HG03432 (cell line): ENCODE data around the gene SCD5.

Experiments
- ATAC-seq: cut with Tn5 transposase; IDR thresholded peaks from one replicate; pipeline ENCODE4 v1.9.1; 2021; ENCODE audit warnings: mild to moderate bottlenecking, moderate library complexity; ENCODE audit not compliant: unreplicated experiment

The SCD5 gene

GRCh38 chr4:82645936-82646565 is 152.5 kb downstream of the SCD5 start:
- ATAC-seq = no peak

GRCh38 chr4:82644734-82645126 is 153.9 kb downstream of the SCD5 start:
- no peak for ATAC-seq

- no peak for ATAC-seq
Observed at GRCh38 chr4:82643994-82644733, 154.4 kb downstream of the SCD5 start.

DNA sequence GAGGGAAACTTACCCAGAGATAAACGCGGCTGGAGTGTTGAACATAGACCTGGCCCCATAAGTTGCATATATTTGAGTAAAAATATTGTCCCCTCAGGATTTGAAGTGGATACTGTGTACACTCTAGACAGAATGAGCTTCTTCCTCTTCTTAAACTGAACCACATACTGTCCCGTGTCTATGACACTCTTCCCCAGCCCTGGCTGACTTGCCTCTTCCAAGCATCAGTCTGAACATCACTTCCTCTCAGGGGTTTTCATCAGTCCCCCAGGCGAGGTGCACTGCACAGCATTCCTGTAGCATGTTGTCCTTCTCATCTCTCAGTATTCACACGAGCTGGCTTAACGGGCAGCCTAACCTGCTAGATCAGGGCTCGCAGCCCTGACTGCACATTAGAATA is 156.3 kb downstream of the SCD5 start:
- no peak for ATAC-seq

GRCh38 chr4:82640540-82640939 is 158.1 kb downstream of the SCD5 start:
- ATAC-seq = no peak

- no peak for ATAC-seq
Observed at GRCh38 chr4:82639971-82640370, 158.6 kb downstream of the SCD5 start.

DNA sequence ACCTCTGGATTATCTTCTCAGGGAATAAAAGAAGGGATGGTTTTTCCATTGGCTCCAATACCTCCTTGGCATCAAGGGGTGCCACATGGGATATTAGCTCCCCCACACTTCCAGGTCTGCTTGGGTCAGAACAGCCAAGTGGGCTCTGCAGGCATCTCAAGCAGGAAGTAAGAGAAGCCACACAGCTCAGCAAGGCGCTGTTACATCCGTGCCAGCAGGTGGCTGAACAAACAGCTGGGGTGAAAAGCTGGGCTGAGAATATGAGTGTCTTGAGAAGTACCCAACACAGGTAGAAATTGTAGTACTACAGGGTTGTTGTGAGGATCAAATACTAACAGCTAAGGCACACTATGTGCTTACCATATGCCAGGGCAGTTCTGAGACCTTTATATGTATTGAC is 160.1 kb downstream of the SCD5 start:
- ATAC-seq = no peak

DNA sequence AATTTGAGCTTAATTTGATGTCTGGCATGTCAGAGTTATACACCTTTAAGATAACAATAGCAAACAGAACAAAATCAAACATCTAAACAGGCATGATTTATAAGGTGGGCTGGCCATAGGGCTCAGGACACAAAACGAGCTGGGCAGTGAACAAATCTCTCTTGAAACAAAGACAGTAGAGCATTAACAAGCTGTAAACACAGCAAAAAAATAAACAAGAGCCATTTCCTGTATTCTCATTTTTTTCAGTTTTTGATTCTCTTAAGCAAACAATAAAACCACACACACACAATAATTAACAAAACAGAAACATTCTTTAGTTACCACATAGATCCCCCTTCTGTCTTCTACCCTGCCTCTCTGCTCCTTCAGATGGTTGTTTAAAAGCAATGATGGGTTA is 168.5 kb downstream of the SCD5 start:
- no peak for ATAC-seq

DNA sequence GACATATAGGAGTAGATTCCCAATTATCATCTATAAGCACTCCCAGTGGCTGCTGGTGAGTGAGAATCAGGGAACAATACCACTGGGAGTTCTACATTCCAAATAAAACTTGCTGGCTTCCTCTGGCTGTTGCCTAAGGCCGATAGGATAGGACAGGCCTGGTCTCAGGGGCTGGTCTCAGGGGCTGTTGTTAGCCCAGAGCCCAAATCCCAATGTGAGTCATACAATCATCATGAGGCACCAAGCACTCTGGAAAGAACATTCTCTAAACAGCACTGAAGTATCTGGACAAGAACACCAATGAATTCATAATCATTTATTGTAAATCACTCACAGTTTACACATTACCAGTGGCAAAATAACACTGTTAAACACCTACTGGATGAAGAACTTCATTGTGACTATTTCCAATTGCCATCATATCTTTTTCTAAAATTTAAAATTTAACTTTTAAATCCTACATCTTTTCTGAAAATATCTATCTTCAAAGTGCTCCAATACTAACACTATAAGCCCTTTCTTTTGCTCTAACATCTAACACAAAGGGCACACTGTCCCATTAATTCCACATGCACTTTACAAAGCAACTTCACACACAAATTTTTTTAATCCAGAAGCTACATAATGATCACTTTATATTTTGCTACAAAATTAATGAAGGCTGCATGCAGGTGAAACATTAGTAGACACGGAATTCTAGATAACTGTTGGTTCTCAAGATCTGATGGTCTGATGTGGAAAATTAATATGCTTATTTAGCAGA is 169.2 kb downstream of the SCD5 start:
- ATAC-seq = no peak

DNA sequence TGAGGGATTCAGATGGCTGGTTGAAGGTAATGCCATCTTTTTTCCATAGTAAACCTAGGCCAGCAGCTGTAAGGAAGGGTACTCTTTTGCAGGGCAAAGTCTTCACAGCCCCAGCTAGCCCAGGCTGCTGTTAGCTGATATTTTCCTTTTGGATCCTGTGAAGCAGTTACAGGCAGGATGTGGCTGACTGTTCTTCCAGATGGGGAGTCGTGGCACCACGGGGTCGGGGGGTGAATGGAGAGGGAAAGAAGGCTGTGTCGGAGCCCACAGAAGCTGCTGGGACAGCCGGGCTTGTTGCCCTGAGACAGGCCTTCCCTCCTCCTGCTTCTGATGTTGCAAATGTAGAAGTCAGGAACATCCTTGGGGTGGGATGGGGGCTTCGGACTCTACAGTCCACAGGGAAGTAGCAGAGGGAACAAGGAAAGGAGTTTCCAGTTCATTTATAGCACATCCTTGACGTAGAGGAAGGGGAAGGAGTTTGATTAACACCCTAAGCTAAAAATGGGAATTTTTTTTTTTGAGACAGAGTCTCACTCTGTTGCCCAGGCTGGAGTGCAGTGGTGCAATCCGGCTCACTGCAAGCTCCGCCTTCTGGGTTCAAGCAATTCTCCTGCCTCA is 172.2 kb downstream of the SCD5 start:
- ATAC-seq = no peak

DNA sequence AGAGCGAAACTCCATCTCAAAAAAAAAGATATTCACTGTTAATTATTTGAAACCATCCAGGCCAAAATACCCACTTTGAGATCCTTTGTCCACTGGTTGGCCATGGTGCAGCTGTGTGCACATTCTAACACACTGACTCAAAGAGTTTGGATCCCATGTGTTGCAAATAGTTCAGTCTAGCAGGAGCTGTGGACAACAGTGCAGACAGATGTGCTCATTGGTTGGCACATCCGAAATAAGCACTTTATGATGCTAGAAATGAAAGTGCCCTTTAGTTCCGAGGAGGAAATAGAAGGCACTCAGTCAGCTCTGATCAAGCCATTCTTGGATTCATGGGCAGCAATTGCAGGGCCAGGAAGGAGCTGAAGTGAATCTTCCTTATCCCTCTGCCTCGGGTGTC is 173.8 kb downstream of the SCD5 start:
- no peak for ATAC-seq

GRCh38 chr4:82623121-82623683 is 175.4 kb downstream of the SCD5 start:
- ATAC-seq = no peak

- ATAC-seq = no peak
Observed at GRCh38 chr4:82621251-82621650, 177.3 kb downstream of the SCD5 start.

DNA sequence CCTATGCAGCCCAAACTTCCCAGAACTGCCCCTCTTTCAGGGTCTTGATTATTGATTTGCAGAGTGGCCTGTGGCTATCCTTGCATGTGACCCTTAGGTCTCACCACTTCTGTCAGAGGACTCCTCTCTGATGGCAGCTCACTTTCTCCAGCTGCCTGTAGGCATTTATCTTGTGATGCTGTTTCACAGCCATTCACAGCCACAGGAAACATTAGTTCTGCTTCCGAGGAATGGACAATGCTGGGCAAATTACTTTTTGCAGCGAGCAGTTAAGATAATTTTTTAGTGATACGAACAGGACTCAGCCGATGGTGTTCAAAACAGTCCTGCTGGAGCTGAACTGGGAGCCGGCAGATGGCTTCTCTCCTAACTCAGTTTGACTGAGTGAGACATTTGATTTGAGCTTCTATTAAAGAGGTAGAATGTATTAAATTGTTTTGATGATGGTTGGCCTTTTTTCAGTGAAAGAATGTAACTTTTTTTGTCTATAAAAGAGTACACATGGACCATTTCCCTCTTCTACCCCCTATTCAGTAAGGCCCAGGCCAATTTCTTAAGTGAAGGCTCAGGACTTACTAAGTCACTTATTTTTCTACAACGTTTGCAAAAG is 178.4 kb downstream of the SCD5 start:
- ATAC-seq = no peak

DNA sequence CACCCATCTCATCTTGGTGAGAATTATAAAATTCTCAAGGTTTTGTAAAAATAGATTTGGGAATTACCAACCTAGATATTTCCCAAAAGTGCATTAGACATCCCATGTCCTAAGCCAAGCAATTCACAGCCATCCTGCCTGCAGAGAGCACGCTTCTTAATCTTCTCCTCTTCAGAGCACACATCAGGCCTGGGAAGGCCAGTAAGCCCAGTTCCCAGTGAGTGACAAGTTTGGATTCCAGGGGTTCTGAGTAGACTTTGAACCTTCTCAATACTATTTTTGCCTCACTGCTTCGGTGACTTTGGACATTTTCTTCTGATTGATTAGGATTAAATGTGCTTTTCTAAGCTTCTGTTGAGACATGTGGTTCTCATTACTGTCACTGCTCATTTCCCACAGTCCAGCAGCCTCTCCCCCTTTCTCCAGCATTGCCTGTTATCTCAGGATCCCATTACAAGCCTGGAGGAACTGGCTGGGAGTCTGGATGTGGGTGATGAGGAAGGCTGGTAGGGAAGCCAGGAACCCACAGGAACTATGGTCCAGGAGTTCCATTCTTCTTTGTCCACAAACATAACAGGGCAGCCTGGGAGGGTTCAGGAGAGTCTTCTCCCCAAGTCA is 180.4 kb downstream of the SCD5 start:
- ATAC-seq = no peak

DNA sequence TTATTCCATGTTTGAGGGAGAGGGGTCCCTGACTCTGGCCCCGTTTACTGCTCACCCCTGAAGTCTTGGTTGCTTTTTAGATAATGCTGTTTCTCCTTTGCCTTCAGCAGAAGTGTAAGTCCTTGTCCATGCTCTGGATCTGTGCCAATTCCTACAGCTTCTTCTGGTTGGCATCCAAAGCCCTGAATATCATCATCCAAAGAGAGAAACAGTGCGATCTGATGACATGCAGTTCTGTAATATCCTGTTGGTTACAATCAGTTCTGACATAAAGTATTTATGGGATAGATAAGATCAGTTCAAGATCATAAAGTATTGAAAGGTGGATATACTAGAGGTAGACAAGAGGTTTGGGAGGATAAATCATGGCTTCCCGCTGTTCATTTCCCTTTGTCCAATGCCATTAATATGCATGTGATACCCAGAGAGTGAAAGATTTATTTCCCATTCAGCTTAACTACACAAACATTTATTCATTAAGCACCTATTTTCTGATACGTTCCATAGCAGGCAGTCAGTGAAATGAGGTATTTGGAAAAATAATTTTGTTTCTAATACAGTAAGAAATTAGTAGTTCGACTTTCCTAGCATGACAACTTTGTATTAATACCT is 183.7 kb downstream of the SCD5 start:
- no peak for ATAC-seq

- ATAC-seq = no peak
Observed at GRCh38 chr4:82613121-82613520, 185.5 kb downstream of the SCD5 start.

DNA sequence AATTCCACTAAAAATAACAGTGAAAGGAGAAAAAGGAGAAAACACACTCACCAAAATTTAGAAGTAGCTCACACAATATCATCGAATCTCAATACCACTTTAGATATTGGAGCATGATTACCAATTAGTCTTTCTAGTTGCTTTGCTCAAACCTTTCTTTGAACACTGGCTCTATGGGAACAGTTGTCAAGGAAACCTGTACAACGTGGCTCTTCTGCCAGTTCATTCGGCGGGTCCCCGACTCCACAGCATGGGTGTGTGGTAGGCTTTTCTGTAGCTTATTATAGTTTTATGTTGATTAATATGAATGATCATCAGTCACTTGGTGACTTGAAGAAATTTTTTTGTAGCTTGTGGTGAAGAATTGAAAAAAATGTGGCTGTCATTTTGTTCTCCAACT is 186.6 kb downstream of the SCD5 start:
- no peak for ATAC-seq

GRCh38 chr4:82611527-82611926 is 187.1 kb downstream of the SCD5 start:
- ATAC-seq = no peak

GRCh38 chr4:82610041-82610440 is 188.6 kb downstream of the SCD5 start:
- ATAC-seq = no peak
